Stimulated activated CD4-positive, alpha-beta T cell treated with anti-CD3 and anti-CD28 coated beads, Interleukin-1b, Interleukin-23, amount 100 ng/mL, for 4 hours (primary cell): Measurements from ENCODE around the gene ENPP1.

Experiments used
- DNase-seq, 2 donors: peaks; one replicate each; pipeline ENCODE4 v3.0.0-alpha.2; 2020; ENCODE audit warnings: low read depth in 2 of 2

Gene ENPP1

DNA sequence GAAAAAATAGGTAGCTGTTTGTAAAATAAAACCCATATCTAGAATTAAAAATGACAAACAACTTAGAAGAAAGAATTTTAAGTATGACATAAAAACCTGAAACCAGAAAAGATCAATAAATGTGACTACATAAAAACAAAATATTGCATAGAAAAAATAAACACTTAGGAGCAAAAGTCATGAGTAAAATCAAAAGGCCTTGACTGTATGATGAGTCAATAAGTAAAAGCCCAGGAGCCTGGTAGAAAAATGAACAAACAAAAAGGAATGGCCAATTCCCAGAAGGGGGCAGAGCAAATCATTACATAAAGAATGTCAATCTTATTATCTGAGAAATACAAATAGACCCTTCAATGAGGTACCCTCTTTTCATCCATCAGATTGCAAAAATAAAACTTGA is 20.7 kb upstream of the ENPP1 start:
- no peak for DNase-seq

DNA sequence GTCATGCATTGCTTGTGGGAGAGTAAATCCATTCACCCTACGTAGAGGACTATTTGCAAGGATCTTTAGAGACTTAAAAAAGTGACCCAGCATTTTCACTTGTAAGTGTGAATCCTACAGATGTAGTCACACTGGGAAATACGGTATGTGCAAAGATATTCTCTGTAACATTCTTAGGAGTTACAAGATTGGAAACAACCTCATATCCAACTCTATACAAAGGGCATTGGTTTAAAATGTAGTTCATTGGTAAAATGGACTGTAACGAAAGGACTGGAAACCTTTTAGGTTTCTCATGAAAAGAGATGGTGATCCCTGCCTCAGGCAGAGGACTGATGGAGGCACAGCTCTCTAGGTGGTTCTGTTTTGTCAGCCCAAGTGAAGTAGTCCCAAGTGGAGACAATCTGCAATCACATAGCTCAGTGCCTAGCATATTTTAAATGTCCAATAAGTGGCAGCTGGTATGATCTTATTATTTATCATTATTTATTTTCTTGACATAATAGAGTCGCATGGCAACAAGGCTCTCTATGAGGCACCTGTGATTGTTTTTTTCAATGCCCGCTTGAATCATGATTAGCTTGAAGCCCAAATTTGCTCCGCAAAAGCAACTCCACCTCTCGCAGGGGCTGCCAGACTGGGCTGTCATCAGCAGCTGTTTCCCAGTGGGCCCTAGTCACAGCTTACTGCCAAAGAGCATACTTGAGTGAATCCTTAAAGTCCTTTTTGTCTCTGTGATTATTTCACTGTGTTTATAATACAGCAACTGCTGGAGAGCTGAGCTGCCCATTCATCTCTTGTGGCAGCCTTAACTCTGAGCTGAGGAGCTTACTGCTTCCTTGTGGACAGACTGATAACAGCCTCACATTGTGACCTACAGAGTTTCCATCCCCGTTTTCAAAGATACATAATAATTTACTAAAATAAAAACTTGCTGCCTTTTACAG is 19.8 kb upstream of the ENPP1 start:
- DNase-seq = no peak

DNA sequence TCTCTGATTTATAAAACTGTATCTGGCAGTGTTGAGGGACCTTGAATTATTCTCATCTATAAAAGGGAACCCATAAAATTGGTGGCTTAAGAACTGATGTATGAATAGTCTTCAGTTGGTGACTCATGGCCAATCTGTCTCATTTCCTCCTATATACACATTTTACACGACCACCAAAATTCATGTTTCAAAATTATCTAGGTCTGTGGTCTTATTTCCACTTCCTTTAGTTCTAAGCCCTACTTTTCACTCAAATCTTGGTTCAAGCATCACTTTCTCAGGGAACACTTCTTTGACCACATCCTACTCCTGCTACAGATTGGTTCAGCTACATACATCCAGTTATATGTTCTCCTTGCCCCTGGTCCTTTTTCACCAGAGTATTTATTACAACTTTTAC is 18.6 kb upstream of the ENPP1 start:
- DNase-seq = no peak

DNA sequence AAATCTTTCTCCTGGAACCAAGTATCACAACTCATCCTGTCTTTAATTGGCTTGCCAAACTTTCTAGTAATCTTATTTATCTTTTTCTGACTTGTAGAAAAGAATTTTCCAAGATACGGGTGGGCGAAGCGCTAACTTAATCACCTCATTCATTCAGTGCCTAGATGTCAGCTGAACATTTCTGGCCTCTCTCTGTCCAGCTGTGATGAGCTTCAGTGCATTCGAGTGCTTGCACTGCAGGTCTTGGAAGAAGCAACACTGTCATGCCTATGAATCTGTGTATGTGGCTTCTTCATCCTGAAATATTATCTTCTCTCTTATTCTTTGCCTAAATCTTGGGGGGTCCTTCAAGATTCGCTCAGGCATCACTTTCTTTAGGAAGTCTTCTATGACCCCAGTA is 16.3 kb upstream of the ENPP1 start:
- no peak for DNase-seq

DNA sequence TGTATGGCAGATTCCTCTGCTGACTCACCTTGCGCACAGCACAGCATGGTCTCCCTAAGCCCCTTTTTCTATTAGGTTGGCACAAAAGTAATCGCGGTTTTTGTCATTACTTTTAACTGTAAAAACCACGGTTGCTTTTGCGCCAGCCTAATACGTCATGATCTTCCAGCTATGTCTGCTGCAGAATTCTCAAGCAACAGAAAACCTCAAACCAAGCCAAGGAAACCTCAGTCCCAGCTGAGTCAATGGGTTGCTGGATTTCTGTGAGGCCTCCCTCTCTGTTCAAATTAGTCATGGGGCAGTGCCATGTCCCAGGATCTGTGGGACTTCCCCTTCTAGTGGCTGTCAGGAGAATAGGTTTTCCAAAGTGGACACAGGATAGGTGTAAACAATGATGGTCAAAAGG is 15.7 kb upstream of the ENPP1 start:
- no peak for DNase-seq

DNA sequence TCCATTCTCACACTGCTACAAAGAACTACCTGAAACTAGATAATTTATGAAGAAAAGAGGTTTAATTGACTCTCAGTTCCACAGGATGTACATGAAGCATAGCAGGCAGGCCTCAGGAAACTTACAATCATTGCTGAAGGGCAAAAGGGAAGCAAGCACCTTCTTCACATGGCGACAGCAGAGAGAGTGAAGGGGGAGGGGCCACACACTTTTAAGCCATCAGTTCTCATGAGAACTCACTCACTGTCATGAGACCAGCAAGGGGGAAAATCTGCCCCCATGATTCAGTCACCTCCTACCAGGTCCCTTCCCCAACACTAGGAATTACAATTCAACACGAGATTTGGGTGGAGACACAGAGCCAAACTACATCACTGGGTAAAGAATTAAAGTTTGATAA is 12.5 kb upstream of the ENPP1 start:
- no peak for DNase-seq

DNA sequence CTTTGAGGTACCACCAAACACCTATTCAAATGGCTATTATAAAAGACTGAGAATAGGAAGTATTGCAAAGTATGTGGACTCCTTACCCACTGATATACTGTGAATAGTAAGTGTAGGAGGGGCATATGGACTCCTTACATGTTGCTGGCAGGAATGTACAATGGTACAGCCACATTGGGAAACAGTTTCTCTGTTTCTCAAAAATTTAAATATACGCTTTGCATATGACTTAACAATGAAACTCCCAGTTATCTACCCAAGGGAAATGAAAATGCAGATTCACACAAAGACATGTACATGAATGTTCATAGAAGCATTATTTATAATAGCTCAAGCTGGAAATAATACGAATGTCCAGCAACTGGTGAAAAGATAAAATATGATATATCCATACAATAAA is 5.5 kb upstream of the ENPP1 start:
- no peak for DNase-seq

DNA sequence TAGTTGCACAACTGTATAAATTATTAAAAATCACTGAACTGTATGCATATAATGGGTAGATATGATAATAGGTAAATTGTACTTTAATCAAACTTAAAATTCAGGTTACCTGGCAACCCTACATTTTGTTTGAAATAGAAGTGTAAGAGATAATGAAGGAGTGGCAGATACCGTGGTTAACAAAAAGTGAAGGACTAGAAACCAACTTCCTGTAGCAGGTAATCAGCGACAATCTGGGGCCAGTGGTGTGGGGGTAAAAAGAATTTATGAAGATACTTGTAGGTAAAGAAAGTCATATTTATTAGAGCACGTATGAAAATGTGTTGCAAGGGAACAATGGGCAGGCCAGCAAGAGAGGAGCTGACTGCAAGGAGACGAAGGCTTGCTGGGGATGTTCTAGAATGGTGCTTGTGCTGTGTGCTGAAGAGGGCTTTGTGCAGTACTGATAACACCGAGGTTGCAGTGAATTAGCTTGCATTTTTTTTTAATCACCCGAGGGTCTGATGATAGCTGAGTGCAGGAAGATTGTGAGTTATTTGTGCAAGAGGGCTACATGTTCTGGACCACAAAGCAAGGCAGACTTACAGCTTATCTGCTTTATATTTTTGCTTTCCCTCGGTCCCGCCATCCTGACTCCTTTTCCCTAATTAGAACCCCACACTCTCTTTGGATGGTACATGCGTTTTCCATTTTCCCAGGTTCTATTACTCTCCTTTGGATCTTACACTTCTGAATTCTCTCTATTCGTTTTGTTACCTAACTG is 4.6 kb upstream of the ENPP1 start:
- DNase-seq = no peak

DNA sequence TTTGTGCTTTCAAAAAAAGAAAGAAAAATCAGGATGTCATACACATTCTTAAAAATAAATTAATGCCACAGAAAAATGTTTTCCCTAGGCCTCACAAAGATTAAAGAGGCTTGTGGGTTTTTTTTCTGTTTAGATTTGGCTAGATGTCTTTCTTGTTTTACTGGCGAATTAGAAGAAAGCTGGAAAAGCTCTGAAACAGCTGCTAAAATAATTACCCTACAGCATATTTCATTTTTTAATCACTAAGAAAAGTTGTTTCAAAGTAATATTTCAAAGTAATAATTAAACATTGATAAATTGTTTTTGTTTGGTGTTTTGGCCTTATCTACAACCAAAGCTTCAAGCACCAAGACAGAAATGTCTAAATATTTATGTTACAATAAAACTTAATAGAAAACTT is 3.7 kb upstream of the ENPP1 start:
- DNase-seq = no peak

DNA sequence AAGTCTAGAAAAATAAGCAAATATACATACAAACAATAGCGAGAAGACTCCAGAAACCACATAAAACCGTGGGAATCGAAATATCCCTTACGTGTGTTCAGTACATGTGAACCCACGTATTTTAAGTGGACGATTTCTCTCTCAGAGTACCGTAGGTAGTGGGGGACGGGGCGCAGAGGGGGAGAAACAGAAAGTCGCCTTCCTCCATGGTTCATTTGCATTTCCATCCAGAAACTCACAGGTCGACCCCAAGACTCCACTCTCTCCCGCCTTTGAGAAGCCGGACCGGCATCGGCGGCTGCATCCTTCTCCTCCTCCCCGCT is 538 bp upstream of the ENPP1 start:
- DNase-seq = no peak

DNA sequence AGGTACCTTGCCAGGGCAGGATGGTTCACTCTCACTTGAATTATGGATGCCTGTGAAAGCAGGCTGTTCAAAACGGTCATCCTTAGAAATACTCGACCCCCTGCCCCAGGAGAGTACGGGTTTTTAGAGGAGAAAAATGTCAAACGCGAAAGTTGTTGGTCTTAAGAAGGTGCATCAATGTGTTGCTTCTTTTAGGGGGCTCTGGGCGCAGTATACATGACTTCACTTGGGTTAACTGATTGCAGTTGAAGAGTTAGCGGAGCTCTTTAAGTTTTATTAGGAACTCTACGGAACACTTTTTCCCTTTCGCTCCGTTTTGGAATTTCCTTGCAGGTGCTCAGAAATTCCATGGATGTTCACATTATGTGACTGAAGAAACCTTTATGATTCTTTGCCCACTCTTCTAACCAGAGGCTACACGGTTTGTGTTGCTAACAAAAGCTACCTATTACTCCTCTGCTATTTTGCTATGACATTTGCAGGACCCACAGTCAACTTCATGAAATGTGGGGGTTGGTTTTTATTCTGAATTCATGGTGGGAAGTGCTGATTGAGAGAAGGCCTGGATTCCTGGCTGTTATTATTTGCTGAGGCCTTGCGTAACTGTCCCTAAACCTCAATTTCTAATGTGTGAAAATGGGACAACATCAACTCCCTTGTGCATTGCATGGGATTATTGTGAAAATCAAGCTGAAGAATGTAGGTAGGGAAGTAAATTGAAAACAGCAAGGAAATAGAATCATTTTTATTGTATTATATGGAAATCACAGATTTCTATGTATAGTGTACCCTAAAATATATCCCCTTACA is 845 bp downstream of the ENPP1 start:
- no peak for DNase-seq

DNA sequence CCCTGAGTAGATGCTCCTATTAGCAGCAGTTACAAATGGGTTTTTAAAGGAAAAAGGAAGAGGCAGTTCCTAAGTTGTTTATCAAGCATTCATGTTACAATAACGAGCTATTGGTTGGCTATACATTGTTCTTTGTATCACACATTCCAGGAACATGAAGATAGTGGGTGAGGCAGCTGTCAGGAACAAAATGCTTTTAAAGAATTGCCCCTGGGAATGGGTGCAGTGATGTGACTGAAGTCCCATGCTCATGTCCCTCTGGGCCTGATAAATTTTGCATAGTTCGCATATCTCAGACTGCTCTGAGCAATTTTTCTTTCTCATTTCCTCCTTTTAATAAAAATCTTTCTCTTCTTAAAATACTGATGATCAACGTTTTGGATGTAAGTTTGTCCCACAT is 3.7 kb downstream of the ENPP1 start:
- DNase-seq = no peak

DNA sequence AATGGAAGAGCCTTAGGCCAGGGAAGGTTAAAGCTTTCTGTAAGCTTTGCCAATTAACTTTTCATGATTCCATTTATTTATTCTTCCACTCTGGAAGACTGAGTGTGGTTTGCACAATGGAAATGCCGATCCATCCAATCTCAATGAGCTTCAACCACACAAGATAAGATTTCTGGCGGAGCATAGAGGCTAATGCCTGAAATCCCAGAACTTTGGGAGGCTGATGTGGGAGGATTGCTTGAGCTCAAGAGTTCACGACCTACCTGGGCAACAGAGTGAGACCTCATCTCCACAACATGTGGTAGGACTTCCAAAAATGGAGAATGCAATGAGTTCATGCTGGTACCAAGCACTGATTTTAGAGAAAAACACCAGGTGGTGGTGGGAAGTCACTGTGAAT is 6.2 kb downstream of the ENPP1 start:
- DNase-seq = no peak

DNA sequence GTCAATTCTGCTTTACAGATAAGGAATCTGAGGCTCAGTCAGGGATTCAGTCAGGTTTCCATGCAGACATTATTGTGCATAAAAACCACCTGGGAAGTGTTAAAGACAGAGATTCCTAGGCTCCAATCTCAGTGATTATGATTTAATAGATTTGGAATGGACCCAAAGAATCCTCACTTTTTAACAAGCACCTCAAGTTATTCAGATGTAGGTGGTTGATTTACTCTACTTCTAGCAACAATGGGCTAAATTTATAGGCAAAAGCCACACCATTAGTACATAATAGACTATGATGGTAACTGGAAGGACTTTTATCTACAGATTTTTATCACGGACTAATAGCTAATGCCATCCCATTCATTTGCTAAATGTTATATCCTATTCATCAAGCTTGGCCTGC is 9.0 kb downstream of the ENPP1 start:
- no peak for DNase-seq

DNA sequence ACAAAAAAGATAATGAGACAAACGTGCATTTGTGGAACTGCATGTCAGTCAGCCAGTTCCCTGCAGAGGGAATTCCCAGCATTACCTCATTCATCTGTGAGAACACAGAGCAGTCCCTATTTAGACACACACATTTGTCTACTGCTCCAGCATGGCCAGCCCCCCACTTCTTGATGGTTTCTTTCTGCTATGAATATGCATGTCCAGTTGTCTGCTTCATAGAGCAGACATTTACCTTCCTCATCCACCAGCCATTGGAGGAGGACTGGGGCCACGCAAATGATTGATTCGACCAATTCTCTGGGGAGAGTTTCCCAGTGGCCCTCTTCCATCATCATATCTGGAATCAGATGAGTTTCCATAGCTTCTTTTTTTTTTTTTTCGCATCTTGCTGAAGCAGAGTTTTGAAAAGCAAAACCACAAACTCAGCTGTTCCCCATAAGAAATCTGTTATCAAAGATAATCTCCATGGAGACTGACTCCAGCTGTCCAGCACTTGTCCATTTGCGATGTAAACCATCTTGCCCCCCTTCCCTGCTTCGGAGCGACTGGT is 11.8 kb downstream of the ENPP1 start:
- no peak for DNase-seq

DNA sequence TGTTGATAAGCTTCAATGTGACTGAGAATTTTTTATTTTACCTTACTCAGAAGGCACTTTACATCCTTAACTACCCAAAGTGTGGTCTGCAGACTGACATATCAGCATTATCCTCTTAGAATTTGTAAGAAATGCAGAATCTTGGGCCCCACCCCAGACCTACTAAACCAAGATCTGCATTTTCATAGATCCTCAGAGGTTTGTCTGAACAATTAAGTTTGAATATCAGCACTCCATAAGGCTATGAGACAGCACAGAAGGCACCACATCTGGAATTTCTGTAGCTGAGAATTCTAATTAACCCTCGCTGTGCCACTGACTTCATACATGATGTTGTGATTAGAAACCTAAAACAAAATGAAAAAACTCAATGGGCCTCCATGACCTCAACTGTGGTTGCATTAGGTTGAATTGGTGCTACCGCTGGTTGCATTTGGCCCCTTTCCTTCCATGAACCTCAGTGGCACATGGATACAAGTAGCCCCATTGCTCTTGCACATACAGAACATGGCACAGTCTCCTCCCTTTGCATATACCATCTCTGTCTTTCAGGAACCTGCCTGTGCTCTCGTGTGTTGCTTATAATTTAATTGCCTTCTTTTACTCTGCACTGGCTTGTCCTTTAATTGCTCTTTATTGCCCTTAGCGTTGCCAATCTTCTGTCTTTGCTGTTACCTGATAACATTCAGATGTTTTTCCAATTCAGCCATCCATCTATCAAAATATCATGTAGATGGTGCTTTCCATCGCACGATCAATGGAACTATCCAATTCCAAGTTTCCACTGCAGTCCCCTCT is 13.4 kb downstream of the ENPP1 start:
- no peak for DNase-seq

DNA sequence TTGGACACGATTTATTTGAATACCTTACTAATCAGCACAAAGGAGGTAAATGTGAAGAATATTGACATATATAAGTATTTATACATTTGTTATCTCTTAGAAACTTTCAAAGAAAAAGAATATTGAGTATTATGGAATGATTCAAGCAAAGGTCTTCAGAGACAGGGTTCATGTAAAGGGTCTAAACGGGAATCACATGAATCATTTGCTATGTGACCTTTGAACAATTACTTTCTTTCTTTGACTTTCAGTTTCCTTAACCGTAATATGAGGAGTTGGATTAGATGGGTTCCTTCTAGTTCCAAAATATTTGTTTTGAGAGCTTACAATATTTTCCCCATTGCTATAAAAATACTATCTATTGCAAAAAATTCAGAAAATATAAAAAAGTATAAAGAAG is 14.3 kb downstream of the ENPP1 start:
- DNase-seq = no peak

DNA sequence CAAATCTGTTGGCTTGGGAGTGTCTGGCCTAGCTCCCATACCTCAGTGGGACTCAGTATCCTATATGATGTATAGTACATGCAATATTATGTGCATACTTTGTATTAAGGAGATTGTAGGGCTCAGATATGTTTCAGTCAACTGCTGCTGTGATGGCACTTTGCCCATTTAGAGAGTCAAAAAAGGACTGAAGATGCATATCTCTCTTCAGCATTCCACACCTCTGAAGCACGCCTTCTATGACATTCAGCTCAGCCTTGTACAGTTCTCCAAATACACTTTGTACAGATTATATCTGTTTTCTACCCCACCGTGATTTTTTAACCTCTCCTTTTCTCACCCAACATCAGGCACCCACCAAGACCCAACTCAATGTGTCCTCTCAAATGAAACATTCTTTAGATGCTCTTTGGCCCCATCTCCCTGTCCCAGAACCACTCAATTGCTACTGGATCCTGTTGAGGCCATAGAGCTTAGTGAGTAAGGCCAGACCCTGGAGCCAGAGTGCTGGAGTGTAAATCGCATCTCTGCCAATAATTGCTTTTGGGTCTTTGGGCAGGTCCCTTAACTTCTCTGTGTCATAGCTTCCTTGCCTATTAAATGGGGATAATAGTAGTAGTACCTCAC is 15.6 kb downstream of the ENPP1 start:
- no peak for DNase-seq

DNA sequence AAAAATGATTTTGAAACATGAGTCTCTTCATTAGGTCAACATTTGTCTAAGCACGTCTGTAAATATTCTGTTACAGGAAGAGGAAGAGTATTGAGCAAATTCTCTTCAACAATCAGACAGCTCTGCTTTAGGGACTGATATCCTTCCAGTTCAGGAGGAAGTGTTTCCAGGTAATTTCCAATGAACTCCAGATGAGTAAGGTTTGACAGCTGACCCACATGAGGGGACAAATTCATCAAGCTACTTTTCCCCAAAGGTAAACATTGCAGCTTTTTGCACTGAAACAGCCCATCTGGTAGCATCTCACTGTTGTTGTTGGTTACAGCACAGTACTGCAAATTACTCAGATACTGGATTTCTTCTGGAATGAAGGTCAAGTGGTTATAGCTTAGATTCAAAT is 18.1 kb downstream of the ENPP1 start:
- no peak for DNase-seq

DNA sequence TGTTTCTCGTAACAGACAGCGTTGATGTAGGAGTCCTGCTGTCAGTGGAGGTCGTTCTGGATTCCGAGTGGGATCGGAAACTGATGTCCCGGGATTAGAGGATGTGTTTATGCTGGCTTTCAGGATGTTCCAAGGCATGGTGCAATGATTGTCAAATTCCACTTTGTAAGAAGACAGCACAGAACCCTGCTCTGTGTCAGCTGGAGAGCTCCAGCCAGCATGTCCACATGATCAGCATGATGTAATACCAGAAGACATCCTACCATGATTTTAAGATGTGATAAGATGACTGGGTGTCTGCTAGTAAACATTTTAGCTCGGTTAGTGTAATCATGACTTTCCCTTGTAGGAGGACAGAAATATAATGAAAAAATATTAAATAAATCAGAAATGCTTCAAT is 20.3 kb downstream of the ENPP1 start:
- DNase-seq = no peak

DNA sequence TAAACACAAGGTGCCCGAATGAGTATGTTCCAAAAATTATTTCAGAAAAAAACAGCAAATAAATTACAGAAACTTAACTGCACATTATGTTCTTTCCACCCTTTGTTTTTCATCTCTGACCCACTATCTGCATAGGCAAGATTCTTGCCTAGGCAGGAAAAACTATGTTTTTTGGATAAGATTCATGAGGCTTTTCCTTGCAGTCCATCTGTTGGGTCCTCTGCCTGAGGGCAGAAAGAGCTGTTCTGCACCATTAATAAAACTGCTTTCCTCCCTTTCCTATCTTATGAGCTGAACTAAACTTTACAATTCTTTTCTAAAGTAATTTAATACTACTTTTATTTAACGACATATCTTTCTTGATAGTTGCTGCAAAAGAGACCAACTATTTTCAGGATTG is 21.1 kb downstream of the ENPP1 start:
- no peak for DNase-seq
